GM10266 (cell line): ENCODE data around the gene CCNY.
A peak's percentile ranks its signal among the peaks of the same experiment; 100 is the strongest.

Source experiments
- DNase-seq: peaks from one replicate; pipeline ENCODE4 v3.0.0; 2012; ENCODE audit errors: extremely low spot score
- TF ChIP-seq, protein P1 (sequence below): IDR thresholded peaks from 2 replicates; pipeline ENCODE4 v1.5.1; 2012; ENCODE audit warnings: mild to moderate bottlenecking, low read depth; ENCODE audit not compliant: control insufficient read depth, insufficient read depth; ENCODE audit errors: missing control alignments

Gene CCNY

DNA sequence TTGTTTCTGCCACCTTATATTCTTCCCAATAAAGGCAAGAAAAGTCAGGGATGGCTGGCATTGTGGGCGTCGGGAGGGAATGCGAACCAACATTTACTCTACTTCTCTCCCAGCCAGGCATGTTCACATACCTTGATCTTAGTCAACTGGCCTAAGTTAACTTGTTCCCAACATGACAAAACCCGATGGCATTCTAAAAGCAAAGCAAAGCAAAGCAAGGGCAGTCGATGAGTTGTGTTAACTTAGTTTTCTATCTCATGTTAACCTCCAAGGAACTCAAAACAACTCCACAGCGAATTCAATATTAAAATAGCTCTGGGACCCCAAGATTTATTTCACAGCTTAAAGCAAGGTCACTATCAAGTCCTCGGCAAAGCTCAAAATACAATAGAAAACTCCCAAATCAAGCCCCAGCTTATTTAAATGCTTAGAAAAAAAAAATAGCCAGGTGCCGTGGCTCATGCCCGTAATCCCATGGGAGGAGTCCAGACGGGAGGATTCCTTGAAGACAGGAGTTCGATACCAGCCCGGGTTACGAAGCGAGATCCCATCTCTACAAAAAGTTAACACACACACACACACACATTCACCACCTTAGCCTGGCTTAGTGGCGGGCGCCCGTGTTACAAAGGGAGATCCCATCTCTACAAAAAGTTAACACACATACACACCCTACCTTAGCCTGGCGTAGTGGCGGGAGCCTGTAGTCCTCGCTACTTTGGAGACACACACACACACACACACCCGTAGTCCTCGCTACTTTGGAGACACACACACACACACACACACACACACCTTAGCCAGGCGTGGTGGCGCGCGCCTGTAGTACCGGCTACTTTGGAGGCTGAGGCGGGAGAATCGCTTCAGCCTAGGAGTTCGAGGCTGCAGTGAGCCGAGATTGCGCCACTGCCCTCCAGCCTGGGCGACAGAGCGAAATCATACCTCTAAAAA is 901 bp upstream of the CCNY start:
- no peak for DNase-seq
- TF ChIP-seq, protein P1, sequence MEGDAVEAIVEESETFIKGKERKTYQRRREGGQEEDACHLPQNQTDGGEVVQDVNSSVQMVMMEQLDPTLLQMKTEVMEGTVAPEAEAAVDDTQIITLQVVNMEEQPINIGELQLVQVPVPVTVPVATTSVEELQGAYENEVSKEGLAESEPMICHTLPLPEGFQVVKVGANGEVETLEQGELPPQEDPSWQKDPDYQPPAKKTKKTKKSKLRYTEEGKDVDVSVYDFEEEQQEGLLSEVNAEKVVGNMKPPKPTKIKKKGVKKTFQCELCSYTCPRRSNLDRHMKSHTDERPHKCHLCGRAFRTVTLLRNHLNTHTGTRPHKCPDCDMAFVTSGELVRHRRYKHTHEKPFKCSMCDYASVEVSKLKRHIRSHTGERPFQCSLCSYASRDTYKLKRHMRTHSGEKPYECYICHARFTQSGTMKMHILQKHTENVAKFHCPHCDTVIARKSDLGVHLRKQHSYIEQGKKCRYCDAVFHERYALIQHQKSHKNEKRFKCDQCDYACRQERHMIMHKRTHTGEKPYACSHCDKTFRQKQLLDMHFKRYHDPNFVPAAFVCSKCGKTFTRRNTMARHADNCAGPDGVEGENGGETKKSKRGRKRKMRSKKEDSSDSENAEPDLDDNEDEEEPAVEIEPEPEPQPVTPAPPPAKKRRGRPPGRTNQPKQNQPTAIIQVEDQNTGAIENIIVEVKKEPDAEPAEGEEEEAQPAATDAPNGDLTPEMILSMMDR, result no peak

DNA sequence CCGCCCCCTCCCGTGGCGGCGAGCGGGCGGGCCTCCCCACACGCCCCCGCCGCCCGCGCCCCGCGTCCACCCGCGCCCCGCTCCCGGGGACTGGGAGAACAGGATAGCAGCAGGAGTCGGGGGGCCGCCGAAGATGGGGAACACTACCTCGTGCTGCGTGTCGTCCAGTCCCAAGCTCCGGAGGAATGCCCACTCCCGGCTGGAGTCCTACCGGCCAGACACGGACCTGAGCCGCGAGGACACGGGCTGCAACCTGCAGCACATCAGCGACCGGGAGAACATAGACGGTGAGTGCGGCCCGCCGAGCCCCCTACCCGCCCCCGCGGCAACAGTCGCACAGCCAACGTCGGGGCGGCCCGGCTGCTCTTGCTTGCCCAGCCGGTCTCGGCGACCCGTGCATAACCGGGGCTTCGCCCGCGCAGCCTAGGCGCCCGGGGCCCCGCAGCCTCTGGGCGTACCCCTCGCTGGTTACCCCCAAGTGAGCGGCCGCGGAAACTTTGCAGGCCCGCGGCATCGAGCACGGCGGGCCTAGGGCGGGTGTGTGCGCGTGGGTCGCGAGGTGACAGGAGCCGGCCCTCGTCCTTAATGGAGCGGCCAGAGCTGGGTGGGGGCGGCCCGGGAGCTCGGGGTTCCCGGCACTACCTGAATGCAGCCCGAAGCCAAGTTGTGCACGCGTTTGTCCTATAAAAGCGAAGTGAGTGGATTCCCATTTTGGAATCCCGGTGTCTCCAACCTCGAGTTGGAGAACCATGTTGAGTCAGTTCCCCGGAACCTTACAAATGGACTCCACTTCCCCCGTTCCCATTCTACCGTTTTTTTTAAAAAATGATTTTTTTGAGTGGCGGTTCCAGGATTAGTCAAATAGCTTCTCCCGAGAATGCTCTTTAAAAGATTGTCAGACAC is 863 bp downstream of the CCNY start:
- DNase-seq, result peak; percentile 57

DNA sequence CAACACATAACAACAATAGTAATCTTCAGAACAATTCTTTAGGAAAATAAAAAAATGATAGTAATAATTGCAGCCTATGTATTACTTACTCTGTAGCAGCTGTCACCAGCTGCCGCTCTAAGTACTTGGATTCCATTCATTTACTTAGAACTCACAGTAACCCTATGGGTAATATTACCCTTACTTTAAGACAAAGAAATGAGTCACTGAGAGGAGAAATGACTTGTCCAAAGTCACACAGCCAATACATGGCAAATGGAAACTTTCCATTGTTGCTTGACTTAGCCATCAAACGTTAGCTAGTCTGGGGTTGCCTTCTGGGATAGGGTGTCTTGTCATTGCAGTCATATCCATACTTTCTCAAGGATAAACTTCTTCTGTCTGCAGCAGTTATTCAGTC is 3.6 kb downstream of the CCNY start:
- no peak for DNase-seq
- TF ChIP-seq, protein P1, result no peak

More for the DNA sequence above, 863 bp downstream of the CCNY start:
- TF ChIP-seq, protein P1, result no peak

DNA sequence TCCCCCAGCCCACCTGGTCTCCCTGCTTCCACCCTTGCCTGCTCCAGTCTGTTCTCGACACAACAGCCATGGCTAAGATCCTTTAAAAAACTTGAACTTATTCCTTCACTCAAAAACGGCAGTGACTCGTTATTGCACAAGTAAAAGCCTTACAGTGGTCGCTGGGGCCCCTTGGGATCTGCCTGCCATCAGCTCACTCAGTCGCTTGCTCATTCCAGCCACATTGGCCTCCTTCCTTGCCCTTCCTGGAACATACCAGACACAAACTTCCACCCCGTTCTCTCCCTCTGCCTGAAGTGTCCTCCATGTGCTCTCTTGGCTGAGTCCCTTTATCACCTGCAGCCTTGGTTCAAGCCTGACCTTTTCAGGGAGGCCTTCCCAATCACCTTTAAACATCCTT is 4.7 kb downstream of the CCNY start:
- TF ChIP-seq, protein P1, result no peak
- no peak for DNase-seq

DNA sequence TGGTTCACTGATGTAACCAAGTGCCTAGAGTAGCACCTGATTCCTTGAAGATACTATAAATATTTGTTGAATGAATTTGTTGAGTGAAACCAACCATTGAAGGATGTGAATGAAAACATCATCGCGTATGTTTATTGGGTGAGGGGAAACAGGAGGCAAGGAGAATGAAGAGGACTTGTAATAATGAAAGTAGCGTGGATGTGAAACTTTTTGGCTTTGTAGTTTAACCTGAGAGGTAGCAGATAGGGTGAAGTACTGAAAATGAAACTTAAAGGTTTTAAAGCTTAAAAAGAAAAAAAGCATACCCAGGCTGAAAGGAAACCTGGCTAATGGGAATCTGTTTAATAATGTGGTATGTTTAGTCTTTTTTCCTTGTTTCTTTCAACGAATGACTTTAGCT is 5.2 kb downstream of the CCNY start:
- TF ChIP-seq, protein P1, result no peak
- DNase-seq, result peak; percentile 76

DNA sequence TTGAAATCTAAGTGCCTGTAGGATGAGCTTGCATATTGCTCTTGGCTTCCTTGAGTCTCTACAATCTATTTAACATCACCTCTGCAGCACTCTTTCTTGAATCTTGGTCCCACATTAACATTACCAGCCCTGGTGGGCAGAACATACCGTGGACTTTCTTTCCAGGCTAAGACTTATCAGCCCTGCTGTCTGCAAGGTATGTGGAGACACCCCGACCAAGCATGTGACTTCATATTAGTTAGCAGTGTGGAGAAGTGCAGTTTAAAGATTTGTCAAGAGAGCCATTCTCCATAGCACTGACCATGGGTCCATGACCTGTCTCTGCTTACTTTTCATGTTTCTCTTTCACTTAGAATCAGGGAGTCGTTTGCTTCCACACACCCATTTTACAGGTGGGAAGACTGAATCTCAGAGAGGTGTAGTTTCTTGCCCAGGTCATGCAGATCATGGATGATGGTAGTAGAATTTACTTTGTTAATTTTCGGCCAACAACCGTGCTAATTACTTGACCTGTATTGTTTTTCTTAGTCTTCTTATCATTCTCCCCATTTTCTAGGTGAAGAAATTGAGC is 6.0 kb downstream of the CCNY start:
- TF ChIP-seq, protein P1, result no peak
- DNase-seq, result no peak

DNA sequence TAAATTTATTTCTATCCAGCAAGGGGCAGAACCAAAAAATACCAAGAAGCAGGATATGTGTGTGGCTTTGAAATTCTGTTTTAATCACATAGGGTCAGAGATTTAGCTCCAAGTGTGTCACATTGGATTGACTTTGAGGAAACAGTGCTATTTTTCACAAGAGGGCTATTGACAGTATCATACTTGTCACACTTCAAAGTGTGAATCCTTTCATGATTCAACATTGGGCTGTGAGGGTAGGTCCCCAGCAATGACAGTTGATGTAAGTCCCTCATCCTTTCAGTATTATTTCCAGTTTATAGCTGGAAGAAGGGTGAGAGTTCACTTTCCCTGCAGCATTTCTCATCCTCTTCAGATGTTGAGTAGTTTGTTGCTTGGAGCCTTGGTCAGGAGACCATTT is 7.4 kb downstream of the CCNY start:
- no peak for DNase-seq
- TF ChIP-seq, protein P1, result no peak
